Mesothelial cell of epicardium (in vitro differentiated cells): ENCODE measurements around the gene POLN. TPM values are rescaled to one million over a fixed set of nuclear protein-coding genes. Genes with fewer than 3 reads are reported as not detected.

Experiments used
- DNase-seq, 2 experiments: peaks; one replicate each; pipeline ENCODE4 v3.0.0; 2021; ENCODE audit warnings: low spot score in 2 of 2; ENCODE audit not compliant: unreplicated experiment in 2 of 2
- H3K27ac Mint-ChIP-seq: 2 replicates; pipeline ENCODE4 v1.8.0; 2021; ENCODE audit warnings: mixed read lengths
- H3K27me3 Mint-ChIP-seq: 2 replicates; pipeline ENCODE4 v1.8.0; 2021; ENCODE audit warnings: low read depth, mixed read lengths
- H3K36me3 Mint-ChIP-seq: 2 replicates; pipeline ENCODE4 v1.8.0; 2021; ENCODE audit warnings: mixed read lengths
- H3K4me1 Mint-ChIP-seq: 2 replicates; pipeline ENCODE4 v1.8.0; 2021; ENCODE audit warnings: mixed read lengths
- H3K4me3 Mint-ChIP-seq: 2 replicates; pipeline ENCODE4 v1.8.0; 2021; ENCODE audit warnings: mild to moderate bottlenecking, moderate library complexity, mixed read lengths
- H3K9me3 Mint-ChIP-seq: 2 replicates; pipeline ENCODE4 v1.8.0; 2021; ENCODE audit warnings: mixed read lengths
- CTCF ChIP-seq: fragments of 200-600 bp; sonication (generic); IDR thresholded peaks from one replicate; pipeline ENCODE4 v1.5.0; 2021; ENCODE audit warnings: antibody characterized with exemption; ENCODE audit not compliant: unreplicated experiment
- total RNA-seq: library from RNA; stranded (reverse); gene quantifications from 3 replicates; pipeline ENCODE4 v1.2.1, GENCODE V29; 2021

The POLN gene
- total RNA-seq, 1 donor from 2014 or later = 5.8 TPM

- H3K4me3 Mint-ChIP-seq = no peak overlapping the region
- peaks cover 8% of the 10 kb centered on the region for H3K4me1 Mint-ChIP-seq
- H3K36me3 Mint-ChIP-seq = peaks cover 2% of the 10 kb centered on the region
- no peak overlapping the region for H3K27ac Mint-ChIP-seq
- peak in 1 of 2 experiments; percentile 26 for DNase-seq
- no peak for TF ChIP-seq CTCF
- peaks cover 3% of the 10 kb centered on the region for H3K9me3 Mint-ChIP-seq
- peaks cover 2% of the 10 kb centered on the region for H3K27me3 Mint-ChIP-seq
Measured at GRCh38 chr4:2085496-2085901, 156.4 kb downstream of the POLN start.

GRCh38 chr4:2084316-2084715 is 157.6 kb downstream of the POLN start:
- peaks cover 2% of the 10 kb centered on the region for H3K36me3 Mint-ChIP-seq
- peak in 1 of 2 experiments; percentile 29 for DNase-seq
- peaks cover 2% of the 10 kb centered on the region for H3K4me1 Mint-ChIP-seq
- H3K27me3 Mint-ChIP-seq = peaks cover 2% of the 10 kb centered on the region
- H3K9me3 Mint-ChIP-seq = peaks cover 3% of the 10 kb centered on the region
- no peak overlapping the region for H3K27ac Mint-ChIP-seq
- TF ChIP-seq CTCF = no peak
- H3K4me3 Mint-ChIP-seq = no peak overlapping the region

GRCh38 chr4:2083826-2084160 is 158.1 kb downstream of the POLN start:
- H3K4me1 Mint-ChIP-seq = no peaks in the 10 kb centered on the region
- no peak overlapping the region for H3K27ac Mint-ChIP-seq
- H3K9me3 Mint-ChIP-seq = peaks cover 3% of the 10 kb centered on the region
- peaks cover 2% of the 10 kb centered on the region for H3K27me3 Mint-ChIP-seq
- DNase-seq = peak in 1 of 2 experiments; percentile 27
- no peak overlapping the region for H3K4me3 Mint-ChIP-seq
- TF ChIP-seq CTCF = no peak
- H3K36me3 Mint-ChIP-seq = peaks cover 2% of the 10 kb centered on the region

- DNase-seq = no peak
- Mint-ChIP-seq H3K27ac (no peak overlapping the region), H3K27me3 (peaks cover 2% of the 10 kb centered on the region), H3K4me3 (no peak overlapping the region), H3K4me1 (no peaks in the 10 kb centered on the region), H3K36me3 (peaks cover 2% of the 10 kb centered on the region), H3K9me3 (peaks cover 3% of the 10 kb centered on the region)
- no peak for TF ChIP-seq CTCF
Measured at GRCh38 chr4:2083116-2083825, 158.7 kb downstream of the POLN start.

- Mint-ChIP-seq H3K27me3 (peaks cover 2% of the 10 kb centered on the region), H3K36me3 (peaks cover 1% of the 10 kb centered on the region), H3K27ac (no peak overlapping the region), H3K4me3 (no peak overlapping the region), H3K4me1 (no peaks in the 10 kb centered on the region), H3K9me3 (peaks cover 2% of the 10 kb centered on the region)
- no peak for TF ChIP-seq CTCF
- DNase-seq = no peak
Measured at GRCh38 chr4:2082627-2083026, 159.3 kb downstream of the POLN start.
